ENCODE measurements around the gene CHCHD6. TPM values are rescaled to one million over a fixed set of nuclear protein-coding genes. Genes with fewer than 3 reads are reported as not detected.

The CHCHD6 gene
- total RNA-seq, 2 donors from 2014 or later = 8.7 to 9.9 TPM

GRCh38 chr3:126867190-126867862 lies 163.3 kb downstream of the CHCHD6 start:
- H3K4me3 Mint-ChIP-seq = no peak overlapping the region
- no peak overlapping the region for H3K27ac Mint-ChIP-seq
- H3K27me3 Mint-ChIP-seq = no peaks in the 10 kb centered on the region
- H3K9me3 Mint-ChIP-seq = no peaks in the 10 kb centered on the region
- no peak for ATAC-seq (replicated peaks)
- H3K36me3 Mint-ChIP-seq (ENCODE audit: low read depth) = peaks cover 8% of the 10 kb centered on the region
- H3K4me1 Mint-ChIP-seq = peaks cover 8% of the 10 kb centered on the region

GRCh38 chr3:126867863-126868200 lies 163.8 kb downstream of the CHCHD6 start:
- Mint-ChIP-seq H3K4me3 (no peak overlapping the region), H3K9me3 (no peaks in the 10 kb centered on the region), H3K4me1 (peaks cover 8% of the 10 kb centered on the region), H3K27me3 (no peaks in the 10 kb centered on the region), H3K36me3 (ENCODE audit: low read depth) (peaks cover 11% of the 10 kb centered on the region), H3K27ac (no peak overlapping the region)
- no peak for ATAC-seq (replicated peaks)

GRCh38 chr3:126870608-126871210 lies 166.7 kb downstream of the CHCHD6 start:
- H3K9me3 Mint-ChIP-seq = no peaks in the 10 kb centered on the region
- H3K27ac Mint-ChIP-seq = no peak overlapping the region
- peaks cover under 1% of the 10 kb centered on the region for H3K4me1 Mint-ChIP-seq
- no peak for ATAC-seq (replicated peaks)
- H3K36me3 Mint-ChIP-seq (ENCODE audit: low read depth) = peaks cover 6% of the 10 kb centered on the region
- no peak overlapping the region for H3K4me3 Mint-ChIP-seq
- H3K27me3 Mint-ChIP-seq = no peaks in the 10 kb centered on the region

DNA sequence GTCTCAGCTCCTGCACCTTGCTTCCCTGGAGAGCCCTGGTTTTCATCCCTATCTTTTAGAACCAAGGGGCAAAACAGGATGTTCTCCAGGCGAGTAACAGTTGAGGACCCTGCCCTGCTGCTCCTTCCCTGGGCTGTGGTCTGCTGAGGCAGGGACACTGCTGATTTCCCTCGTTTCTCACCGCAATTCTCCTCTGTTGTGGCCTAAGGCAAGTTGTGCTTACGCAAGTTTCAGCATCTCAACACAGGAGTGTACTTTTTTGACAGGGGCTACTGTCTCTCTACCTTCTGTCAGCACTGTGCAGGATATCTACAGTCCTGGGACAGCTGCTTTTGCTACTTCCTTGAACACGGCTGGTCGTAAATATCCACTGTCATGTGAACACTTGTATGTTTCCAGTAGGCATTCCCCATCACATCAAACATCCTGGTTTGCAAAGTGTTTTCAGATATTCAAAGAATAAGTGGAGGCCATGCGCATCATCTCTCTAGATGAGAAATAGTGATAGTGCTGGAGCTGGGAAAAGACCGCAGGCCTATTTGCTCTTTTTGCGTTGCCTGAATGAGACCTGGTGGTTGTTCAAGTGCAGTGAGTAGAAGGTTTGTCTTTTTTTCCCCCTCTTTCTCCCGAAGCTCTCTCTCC lies 168.8 kb downstream of the CHCHD6 start:
- Mint-ChIP-seq H3K27me3 (no peaks in the 10 kb centered on the region), H3K27ac (no peak overlapping the region), H3K4me3 (no peak overlapping the region), H3K4me1 (no peaks in the 10 kb centered on the region), H3K9me3 (no peaks in the 10 kb centered on the region), H3K36me3 (ENCODE audit: low read depth) (peaks cover 5% of the 10 kb centered on the region)
- no peak for ATAC-seq (replicated peaks)

DNA sequence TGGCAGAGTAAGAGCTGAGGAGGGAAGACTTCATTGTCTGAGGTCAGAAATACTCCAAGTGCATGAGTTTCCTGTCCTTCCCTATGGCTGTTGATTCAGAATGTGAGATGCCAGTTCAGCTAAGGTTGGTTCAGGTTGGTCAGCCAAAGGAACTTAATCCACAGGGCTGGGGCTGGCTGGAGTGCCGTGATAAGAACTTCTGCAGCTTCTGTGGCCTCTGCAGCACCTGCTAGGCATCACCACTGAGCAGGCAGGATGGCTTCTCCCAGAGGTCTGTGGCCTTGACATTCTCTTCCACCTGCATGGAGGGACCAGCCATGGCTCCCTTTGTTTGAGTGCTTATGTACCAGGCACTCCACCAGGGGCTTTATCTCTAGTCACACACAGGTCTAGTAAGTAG lies 169.4 kb downstream of the CHCHD6 start:
- no peak overlapping the region for H3K4me3 Mint-ChIP-seq
- peaks cover 5% of the 10 kb centered on the region for H3K36me3 Mint-ChIP-seq (ENCODE audit: low read depth)
- no peaks in the 10 kb centered on the region for H3K9me3 Mint-ChIP-seq
- no peak overlapping the region for H3K27ac Mint-ChIP-seq
- no peaks in the 10 kb centered on the region for H3K27me3 Mint-ChIP-seq
- H3K4me1 Mint-ChIP-seq = no peaks in the 10 kb centered on the region
- no peak for ATAC-seq (replicated peaks)

DNA sequence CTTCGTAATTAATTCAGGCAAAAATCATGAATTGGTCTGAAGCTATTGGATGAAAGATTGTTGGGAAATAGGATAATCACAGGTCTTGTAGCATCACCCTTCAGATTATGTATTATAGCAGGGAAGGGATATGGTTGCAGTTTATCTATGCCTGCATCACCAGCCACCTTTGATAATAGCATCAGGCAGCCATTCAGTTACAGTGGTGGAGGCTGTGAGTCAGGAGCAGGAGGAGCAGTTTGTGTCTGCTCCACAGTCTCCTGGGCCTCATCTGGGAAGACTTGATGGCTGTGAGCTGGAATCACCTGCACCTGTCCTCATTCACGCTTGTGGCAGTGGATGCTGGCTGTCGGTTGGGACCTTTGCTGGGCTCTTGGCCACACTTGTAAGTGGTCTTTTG lies 174.6 kb downstream of the CHCHD6 start:
- Mint-ChIP-seq H3K4me3 (no peak overlapping the region), H3K27ac (no peak overlapping the region), H3K9me3 (no peaks in the 10 kb centered on the region), H3K36me3 (ENCODE audit: low read depth) (no peaks in the 10 kb centered on the region), H3K27me3 (no peaks in the 10 kb centered on the region), H3K4me1 (no peaks in the 10 kb centered on the region)
- no peak for ATAC-seq (replicated peaks)

DNA sequence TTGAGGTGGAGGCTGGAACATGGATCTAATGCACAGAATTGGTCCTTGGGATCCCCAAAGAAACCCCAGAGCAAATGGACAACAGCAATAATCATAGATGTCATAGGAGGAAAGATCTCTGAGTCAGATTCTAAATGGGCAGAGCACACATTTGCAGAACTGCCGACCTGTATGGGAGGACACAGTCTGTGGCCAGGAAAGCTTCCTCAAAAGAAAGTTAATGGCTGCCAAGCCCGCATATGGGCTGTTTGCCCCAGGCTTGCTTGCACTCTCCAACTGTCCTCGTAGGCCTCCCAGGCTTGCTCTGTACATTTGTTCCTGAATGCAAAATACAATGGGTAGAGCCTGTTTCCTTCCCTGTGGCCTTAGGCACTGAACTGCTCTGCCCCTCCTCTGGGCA lies 176.9 kb downstream of the CHCHD6 start:
- Mint-ChIP-seq H3K36me3 (ENCODE audit: low read depth) (no peaks in the 10 kb centered on the region), H3K27ac (no peak overlapping the region), H3K4me1 (no peaks in the 10 kb centered on the region), H3K27me3 (no peaks in the 10 kb centered on the region), H3K4me3 (no peak overlapping the region), H3K9me3 (no peaks in the 10 kb centered on the region)
- no peak for ATAC-seq (replicated peaks)

- H3K27me3 Mint-ChIP-seq = no peaks in the 10 kb centered on the region
- H3K4me1 Mint-ChIP-seq = no peaks in the 10 kb centered on the region
- H3K4me3 Mint-ChIP-seq = no peak overlapping the region
- no peak overlapping the region for H3K27ac Mint-ChIP-seq
- ATAC-seq (replicated peaks) = no peak
- no peaks in the 10 kb centered on the region for H3K9me3 Mint-ChIP-seq
- no peaks in the 10 kb centered on the region for H3K36me3 Mint-ChIP-seq (ENCODE audit: low read depth)
These were observed 177.8 kb downstream of the CHCHD6 start for GRCh38 chr3:126881861-126882260.

DNA sequence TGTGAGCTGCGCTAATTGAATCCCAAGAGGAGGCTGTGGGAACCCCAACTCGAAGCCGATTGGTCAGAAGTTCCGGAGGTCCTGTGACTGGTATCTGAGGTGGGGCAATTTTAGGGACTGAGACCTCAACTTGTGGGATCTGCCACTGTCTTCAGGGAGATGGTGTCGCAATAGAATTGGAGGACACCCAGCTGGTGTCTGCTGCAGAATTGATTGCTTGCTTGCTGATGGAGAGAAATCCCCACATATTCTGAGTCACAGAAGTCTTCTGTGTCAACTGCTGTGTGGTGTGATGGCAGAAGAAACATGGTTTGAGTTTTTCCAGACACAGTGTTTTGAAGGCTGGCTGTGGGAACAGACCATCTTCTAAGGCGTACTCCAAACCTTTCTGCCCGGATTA lies 179.2 kb downstream of the CHCHD6 start:
- H3K4me3 Mint-ChIP-seq = no peak overlapping the region
- no peak for ATAC-seq (replicated peaks)
- H3K27me3 Mint-ChIP-seq = no peaks in the 10 kb centered on the region
- H3K27ac Mint-ChIP-seq = no peak overlapping the region
- H3K9me3 Mint-ChIP-seq = no peaks in the 10 kb centered on the region
- no peaks in the 10 kb centered on the region for H3K4me1 Mint-ChIP-seq
- no peaks in the 10 kb centered on the region for H3K36me3 Mint-ChIP-seq (ENCODE audit: low read depth)

DNA sequence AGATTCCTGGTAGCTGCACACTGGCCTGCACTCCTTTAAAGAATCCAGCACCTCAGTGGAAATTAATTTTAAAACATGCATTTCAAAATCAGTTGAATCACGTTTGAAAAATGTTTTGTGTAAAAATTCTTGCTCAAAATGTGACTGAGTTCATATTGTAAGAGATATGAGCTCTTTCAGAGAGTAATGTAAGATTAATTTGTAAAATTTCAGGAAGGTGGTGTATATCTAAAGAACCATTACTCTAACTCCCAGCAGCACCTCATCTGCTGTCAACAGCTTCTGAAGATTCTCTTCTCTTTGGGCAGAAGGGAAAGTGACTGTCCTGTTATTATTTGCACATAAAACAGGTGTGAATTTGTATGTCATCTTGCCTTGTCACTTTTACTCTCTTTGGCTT lies 181.4 kb downstream of the CHCHD6 start:
- no peaks in the 10 kb centered on the region for H3K27me3 Mint-ChIP-seq
- H3K9me3 Mint-ChIP-seq = no peaks in the 10 kb centered on the region
- no peaks in the 10 kb centered on the region for H3K4me1 Mint-ChIP-seq
- no peak for ATAC-seq (replicated peaks)
- no peaks in the 10 kb centered on the region for H3K36me3 Mint-ChIP-seq (ENCODE audit: low read depth)
- H3K4me3 Mint-ChIP-seq = no peak overlapping the region
- H3K27ac Mint-ChIP-seq = no peak overlapping the region

- H3K4me1 Mint-ChIP-seq = no peaks in the 10 kb centered on the region
- no peaks in the 10 kb centered on the region for H3K36me3 Mint-ChIP-seq (ENCODE audit: low read depth)
- ATAC-seq (replicated peaks) = no peak
- H3K27me3 Mint-ChIP-seq = no peaks in the 10 kb centered on the region
- H3K9me3 Mint-ChIP-seq = no peaks in the 10 kb centered on the region
- H3K4me3 Mint-ChIP-seq = no peak overlapping the region
- H3K27ac Mint-ChIP-seq = no peak overlapping the region
These were observed 182.2 kb downstream of the CHCHD6 start for GRCh38 chr3:126886217-126886616.

DNA sequence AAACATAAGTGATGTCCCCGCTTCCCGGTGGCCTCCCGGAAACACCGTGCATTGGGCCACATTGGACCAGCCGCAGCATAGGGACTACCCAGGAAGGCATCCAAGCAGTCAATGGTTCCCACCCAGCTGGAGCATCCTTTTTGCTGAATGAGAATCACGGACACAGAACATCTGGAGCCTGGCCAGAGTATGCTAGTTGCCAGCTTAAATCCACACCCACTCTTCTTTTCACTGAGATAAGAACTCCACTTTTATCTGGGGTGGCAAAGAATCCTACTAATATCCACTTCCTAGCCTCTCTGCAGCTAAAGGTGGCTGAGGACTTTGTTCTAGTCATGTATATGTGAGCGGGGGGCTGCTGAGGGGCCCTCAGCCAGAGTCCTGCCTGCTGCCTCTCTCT lies 183.6 kb downstream of the CHCHD6 start:
- Mint-ChIP-seq H3K4me1 (no peaks in the 10 kb centered on the region), H3K27ac (no peak overlapping the region), H3K4me3 (no peak overlapping the region), H3K27me3 (no peaks in the 10 kb centered on the region), H3K9me3 (no peaks in the 10 kb centered on the region), H3K36me3 (ENCODE audit: low read depth) (no peaks in the 10 kb centered on the region)
- ATAC-seq (replicated peaks) = no peak

- no peaks in the 10 kb centered on the region for H3K27me3 Mint-ChIP-seq
- no peaks in the 10 kb centered on the region for H3K36me3 Mint-ChIP-seq (ENCODE audit: low read depth)
- ATAC-seq (replicated peaks) = no peak
- no peak overlapping the region for H3K4me3 Mint-ChIP-seq
- H3K4me1 Mint-ChIP-seq = no peaks in the 10 kb centered on the region
- no peak overlapping the region for H3K27ac Mint-ChIP-seq
- H3K9me3 Mint-ChIP-seq = no peaks in the 10 kb centered on the region
These were observed 184.2 kb downstream of the CHCHD6 start for GRCh38 chr3:126888186-126888760.

DNA sequence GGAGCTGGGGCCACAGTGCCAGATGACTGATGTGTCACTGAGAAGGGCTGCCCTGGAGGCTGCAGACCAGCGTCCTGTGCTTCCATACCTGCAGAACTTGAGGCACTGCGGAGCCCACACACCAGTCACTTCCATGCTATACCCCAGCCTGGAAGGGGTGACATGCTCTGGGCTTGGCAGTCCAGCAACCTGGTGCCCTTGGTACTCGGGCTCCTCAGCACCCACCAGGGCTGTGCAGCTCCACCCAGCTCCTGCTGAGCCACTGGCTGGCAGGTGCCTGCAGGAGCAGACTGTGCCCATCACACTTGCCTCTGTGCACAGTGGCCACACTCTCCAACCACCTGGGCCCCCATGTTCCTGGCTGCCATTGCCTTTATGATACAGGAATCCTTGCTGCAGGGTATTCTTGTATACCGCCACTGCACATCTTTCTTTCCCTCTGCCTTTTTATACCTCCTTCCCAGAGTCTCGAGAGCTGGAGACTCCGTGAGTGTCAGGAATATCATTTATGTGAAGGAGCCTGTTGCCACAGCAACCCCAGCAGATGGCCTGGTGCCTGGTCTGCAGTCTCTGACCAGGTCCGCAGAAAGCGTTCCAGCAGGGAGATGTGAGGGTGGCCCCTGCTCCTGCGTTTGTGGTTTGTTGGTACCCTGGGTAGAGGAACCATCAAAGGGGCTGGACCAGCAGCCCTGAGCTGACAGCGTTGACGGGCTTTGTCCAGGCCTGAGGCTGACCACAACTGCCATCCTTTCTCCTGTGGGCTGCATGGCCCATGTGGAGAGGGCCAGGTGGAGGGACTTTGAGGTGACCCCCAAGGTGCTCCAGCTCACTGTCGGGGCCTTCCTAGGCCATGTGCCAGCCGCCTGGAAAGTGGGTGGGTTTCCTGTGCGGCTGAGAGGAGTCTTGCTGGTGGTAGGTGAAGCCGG lies 185.5 kb downstream of the CHCHD6 start:
- H3K27ac Mint-ChIP-seq = no peak overlapping the region
- no peak for ATAC-seq (replicated peaks)
- H3K36me3 Mint-ChIP-seq (ENCODE audit: low read depth) = no peaks in the 10 kb centered on the region
- H3K4me3 Mint-ChIP-seq = no peak overlapping the region
- no peaks in the 10 kb centered on the region for H3K27me3 Mint-ChIP-seq
- H3K9me3 Mint-ChIP-seq = no peaks in the 10 kb centered on the region
- H3K4me1 Mint-ChIP-seq = no peaks in the 10 kb centered on the region

Measured in activated T-helper 17 cell treated with anti-CD3 and anti-CD28 coated beads, Interleukin-2, amount 50 U/mL, for 72 hours (primary cell).